HEK293 (cell line): ENCODE data around the gene CLCN1.

Experiments
- CTCF ChIA-PET: fragments of 350-600 bp; formaldehyde crosslinking; extraction: SDS; loops from one replicate; lab custom pipeline; 2021; ENCODE audit warnings: antibody characterized with exemption; lab: Yijun Ruan, JAX
- POLR2A ChIA-PET: fragments of 300-600 bp; formaldehyde crosslinking; extraction: SDS; loops from one replicate; lab custom pipeline; 2020; ENCODE audit warnings: antibody characterized with exemption, inconsistent platforms; lab: Yijun Ruan, JAX
- H3K27ac ChIP-seq: fragments of 200-500 bp; sonication (Bioruptor generic); 2 replicates; pipeline ENCODE4 v1.5.1; 2014; ENCODE audit warnings: low read depth, low read length, control low read depth, inconsistent platforms; ENCODE audit errors: extremely low read depth
- H3K36me3 ChIP-seq, 2 experiments: fragments of 200-500 bp in 1 of 2; sonication (Bioruptor generic) in 1 of 2; 1 replicate in 1 of 2; 2 replicates in 1 of 2; pipeline ENCODE4 v1.5.1; 2014 to 2017; ENCODE audit warnings: inconsistent platforms in 2 of 2, low read length in 2 of 2; ENCODE audit not compliant: control insufficient read depth in 2 of 2, insufficient read depth in 1 of 2
- H3K4me1 ChIP-seq: fragments of 200-500 bp; sonication (Bioruptor generic); 2 replicates; pipeline ENCODE4 v1.5.1; 2014; ENCODE audit warnings: mild to moderate bottlenecking, low read length, inconsistent platforms; ENCODE audit not compliant: control insufficient read depth, insufficient read depth
- H3K4me3 ChIP-seq: 2 replicates; pipeline ENCODE4 v1.5.1; 2011; ENCODE audit warnings: low read depth, mild to moderate bottlenecking, control low read depth, low read length, moderate library complexity
- H3K9me3 ChIP-seq: fragments of 200-500 bp; sonication (Bioruptor generic); 2 replicates; pipeline ENCODE4 v1.5.1; 2014; ENCODE audit warnings: low read depth, low read length, inconsistent platforms; ENCODE audit not compliant: control insufficient read depth, insufficient read depth
- BCL11B ChIP-seq: fragments of 450-650 bp; formaldehyde crosslinking; IDR thresholded peaks from 2 replicates; pipeline ENCODE4 v1.5.1; 2016; ENCODE audit warnings: low read depth, missing biosample characterization, missing genetic modification characterization
- KLF1 ChIP-seq: fragments of 450-650 bp; formaldehyde crosslinking; IDR thresholded peaks from 2 replicates; pipeline ENCODE4 v1.5.1; 2016; ENCODE audit warnings: missing biosample characterization, missing genetic modification characterization
- OSR2 ChIP-seq: fragments of 450-650 bp; formaldehyde crosslinking; IDR thresholded peaks from 2 replicates; pipeline ENCODE4 v1.5.1; 2016; ENCODE audit warnings: missing biosample characterization, missing genetic modification characterization
- REST ChIP-seq: fragments of 450-650 bp; formaldehyde crosslinking; IDR thresholded peaks from 2 replicates; pipeline ENCODE4 v1.5.1; 2016; ENCODE audit warnings: missing biosample characterization, missing genetic modification characterization
- TCF7L2 ChIP-seq: IDR thresholded peaks from 2 replicates; pipeline ENCODE4 v1.6.1; 2011; ENCODE audit warnings: low read depth, mild to moderate bottlenecking, inconsistent platforms, low read length, moderate library complexity, borderline replicate concordance
- ZBTB20 ChIP-seq: fragments of 450-650 bp; formaldehyde crosslinking; IDR thresholded peaks from 2 replicates; pipeline ENCODE4 v1.5.1; 2016; ENCODE audit warnings: missing biosample characterization, missing genetic modification characterization
- ZBTB48 ChIP-seq: fragments of 450-650 bp; formaldehyde crosslinking; IDR thresholded peaks from 2 replicates; pipeline ENCODE4 v1.5.1; 2016; ENCODE audit warnings: missing biosample characterization, missing genetic modification characterization
- ZBTB8A ChIP-seq: fragments of 450-650 bp; formaldehyde crosslinking; IDR thresholded peaks from 2 replicates; pipeline ENCODE4 v1.5.1; 2016; ENCODE audit warnings: missing biosample characterization, missing genetic modification characterization
- ZNF174 ChIP-seq: fragments of 450-650 bp; formaldehyde crosslinking; IDR thresholded peaks from 2 replicates; pipeline ENCODE4 v1.5.0; 2017; ENCODE audit warnings: missing biosample characterization, mild to moderate bottlenecking, missing genetic modification characterization
- ZNF341 ChIP-seq: fragments of 450-650 bp; formaldehyde crosslinking; IDR thresholded peaks from 2 replicates; pipeline ENCODE4; 2016; ENCODE audit warnings: low read depth, missing biosample characterization, missing genetic modification characterization
- ZNF37A ChIP-seq: fragments of 450-650 bp; IDR thresholded peaks from 2 replicates; pipeline ENCODE4 v1.5.1; 2018; ENCODE audit warnings: missing biosample characterization, missing genetic modification characterization
- ZNF571 ChIP-seq: fragments of 450-650 bp; formaldehyde crosslinking; IDR thresholded peaks from 2 replicates; pipeline ENCODE4 v1.5.0; 2017; ENCODE audit warnings: missing biosample characterization, missing genetic modification characterization
- ZNF707 ChIP-seq: fragments of 450-650 bp; formaldehyde crosslinking; IDR thresholded peaks from 2 replicates; pipeline ENCODE4 v1.5.1; 2016; ENCODE audit warnings: missing biosample characterization, missing genetic modification characterization
- ZNF785 ChIP-seq: fragments of 450-650 bp; formaldehyde crosslinking; IDR thresholded peaks from 2 replicates; pipeline ENCODE4 v1.5.1; 2016; ENCODE audit warnings: missing biosample characterization, missing genetic modification characterization
- ZXDB ChIP-seq: fragments of 450-650 bp; formaldehyde crosslinking; IDR thresholded peaks from 2 replicates; pipeline ENCODE4 v1.5.1; 2016; ENCODE audit warnings: missing biosample characterization, missing genetic modification characterization
- TF ChIP-seq, protein P1 (sequence below): fragments of 450-650 bp; formaldehyde crosslinking; IDR thresholded peaks from 2 replicates; pipeline ENCODE4 v1.5.1; 2016; ENCODE audit warnings: missing biosample characterization, missing genetic modification characterization, borderline replicate concordance
- TF ChIP-seq, protein P2 (sequence below): fragments of 450-650 bp; formaldehyde crosslinking; IDR thresholded peaks from 2 replicates; pipeline ENCODE4 v1.5.1; 2017; ENCODE audit warnings: missing biosample characterization, missing genetic modification characterization

CLCN1 gene

GRCh38 chr7:143283381-143283780, 32.5 kb upstream of the CLCN1 start (continued):
- TF ChIP-seq, protein P1, sequence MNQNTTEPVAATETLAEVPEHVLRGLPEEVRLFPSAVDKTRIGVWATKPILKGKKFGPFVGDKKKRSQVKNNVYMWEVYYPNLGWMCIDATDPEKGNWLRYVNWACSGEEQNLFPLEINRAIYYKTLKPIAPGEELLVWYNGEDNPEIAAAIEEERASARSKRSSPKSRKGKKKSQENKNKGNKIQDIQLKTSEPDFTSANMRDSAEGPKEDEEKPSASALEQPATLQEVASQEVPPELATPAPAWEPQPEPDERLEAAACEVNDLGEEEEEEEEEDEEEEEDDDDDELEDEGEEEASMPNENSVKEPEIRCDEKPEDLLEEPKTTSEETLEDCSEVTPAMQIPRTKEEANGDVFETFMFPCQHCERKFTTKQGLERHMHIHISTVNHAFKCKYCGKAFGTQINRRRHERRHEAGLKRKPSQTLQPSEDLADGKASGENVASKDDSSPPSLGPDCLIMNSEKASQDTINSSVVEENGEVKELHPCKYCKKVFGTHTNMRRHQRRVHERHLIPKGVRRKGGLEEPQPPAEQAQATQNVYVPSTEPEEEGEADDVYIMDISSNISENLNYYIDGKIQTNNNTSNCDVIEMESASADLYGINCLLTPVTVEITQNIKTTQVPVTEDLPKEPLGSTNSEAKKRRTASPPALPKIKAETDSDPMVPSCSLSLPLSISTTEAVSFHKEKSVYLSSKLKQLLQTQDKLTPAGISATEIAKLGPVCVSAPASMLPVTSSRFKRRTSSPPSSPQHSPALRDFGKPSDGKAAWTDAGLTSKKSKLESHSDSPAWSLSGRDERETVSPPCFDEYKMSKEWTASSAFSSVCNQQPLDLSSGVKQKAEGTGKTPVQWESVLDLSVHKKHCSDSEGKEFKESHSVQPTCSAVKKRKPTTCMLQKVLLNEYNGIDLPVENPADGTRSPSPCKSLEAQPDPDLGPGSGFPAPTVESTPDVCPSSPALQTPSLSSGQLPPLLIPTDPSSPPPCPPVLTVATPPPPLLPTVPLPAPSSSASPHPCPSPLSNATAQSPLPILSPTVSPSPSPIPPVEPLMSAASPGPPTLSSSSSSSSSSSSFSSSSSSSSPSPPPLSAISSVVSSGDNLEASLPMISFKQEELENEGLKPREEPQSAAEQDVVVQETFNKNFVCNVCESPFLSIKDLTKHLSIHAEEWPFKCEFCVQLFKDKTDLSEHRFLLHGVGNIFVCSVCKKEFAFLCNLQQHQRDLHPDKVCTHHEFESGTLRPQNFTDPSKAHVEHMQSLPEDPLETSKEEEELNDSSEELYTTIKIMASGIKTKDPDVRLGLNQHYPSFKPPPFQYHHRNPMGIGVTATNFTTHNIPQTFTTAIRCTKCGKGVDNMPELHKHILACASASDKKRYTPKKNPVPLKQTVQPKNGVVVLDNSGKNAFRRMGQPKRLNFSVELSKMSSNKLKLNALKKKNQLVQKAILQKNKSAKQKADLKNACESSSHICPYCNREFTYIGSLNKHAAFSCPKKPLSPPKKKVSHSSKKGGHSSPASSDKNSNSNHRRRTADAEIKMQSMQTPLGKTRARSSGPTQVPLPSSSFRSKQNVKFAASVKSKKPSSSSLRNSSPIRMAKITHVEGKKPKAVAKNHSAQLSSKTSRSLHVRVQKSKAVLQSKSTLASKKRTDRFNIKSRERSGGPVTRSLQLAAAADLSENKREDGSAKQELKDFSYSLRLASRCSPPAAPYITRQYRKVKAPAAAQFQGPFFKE (tag by site-specific recombination): no peak
- TF ChIP-seq ZBTB48 (tag by site-specific recombination) (no peak), ZNF174 (tag by site-specific recombination) (no peak), ZNF707 (tag by site-specific recombination) (no peak), ZBTB20 (tag by site-specific recombination) (no peak), TCF7L2 (no peak)

- H3K4me3 ChIP-seq: no peak within 1 kb of the TSS
- no peaks in the 10 kb centered on the region; a peak in 1 of 3 replicates for H3K36me3 ChIP-seq
- CTCF ChIA-PET: no interaction called here
- H3K27ac ChIP-seq: no peak within 1 kb of the TSS
- TF ChIP-seq ZXDB (no peak), ZNF341 (tag by site-specific recombination) (peak; percentile 66)
- TF ChIP-seq, all 188 proteins: peak for 1
- no peaks in the 10 kb centered on the region for H3K4me1 ChIP-seq
- H3K9me3 ChIP-seq: no peaks in the 10 kb centered on the region
- POLR2A ChIA-PET: no interaction called here
Observed at GRCh38 chr7:143284591-143285469, 31.1 kb upstream of the CLCN1 start, which contains the start of gene TMEM139. Gene TMEM139 (plus strand): TSS chr7:143284958. CDS start chr7:143285958, 1,000 bp downstream.

GRCh38 chr7:143285470-143285778, 30.5 kb upstream of the CLCN1 start:
- no peak overlapping the region for H3K27ac ChIP-seq
- TF ChIP-seq ZNF571 (no peak), ZNF37A (tag by site-specific recombination) (no peak), ZBTB8A (tag by site-specific recombination) (no peak), ZNF785 (tag by site-specific recombination) (no peak), OSR2 (tag by site-specific recombination) (no peak), REST (tag by site-specific recombination) (no peak), BCL11B (tag by site-specific recombination) (no peak), KLF1 (tag by site-specific recombination) (no peak)
- TF ChIP-seq, protein P2, sequence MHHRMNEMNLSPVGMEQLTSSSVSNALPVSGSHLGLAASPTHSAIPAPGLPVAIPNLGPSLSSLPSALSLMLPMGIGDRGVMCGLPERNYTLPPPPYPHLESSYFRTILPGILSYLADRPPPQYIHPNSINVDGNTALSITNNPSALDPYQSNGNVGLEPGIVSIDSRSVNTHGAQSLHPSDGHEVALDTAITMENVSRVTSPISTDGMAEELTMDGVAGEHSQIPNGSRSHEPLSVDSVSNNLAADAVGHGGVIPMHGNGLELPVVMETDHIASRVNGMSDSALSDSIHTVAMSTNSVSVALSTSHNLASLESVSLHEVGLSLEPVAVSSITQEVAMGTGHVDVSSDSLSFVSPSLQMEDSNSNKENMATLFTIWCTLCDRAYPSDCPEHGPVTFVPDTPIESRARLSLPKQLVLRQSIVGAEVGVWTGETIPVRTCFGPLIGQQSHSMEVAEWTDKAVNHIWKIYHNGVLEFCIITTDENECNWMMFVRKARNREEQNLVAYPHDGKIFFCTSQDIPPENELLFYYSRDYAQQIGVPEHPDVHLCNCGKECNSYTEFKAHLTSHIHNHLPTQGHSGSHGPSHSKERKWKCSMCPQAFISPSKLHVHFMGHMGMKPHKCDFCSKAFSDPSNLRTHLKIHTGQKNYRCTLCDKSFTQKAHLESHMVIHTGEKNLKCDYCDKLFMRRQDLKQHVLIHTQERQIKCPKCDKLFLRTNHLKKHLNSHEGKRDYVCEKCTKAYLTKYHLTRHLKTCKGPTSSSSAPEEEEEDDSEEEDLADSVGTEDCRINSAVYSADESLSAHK: no peak
- POLR2A ChIA-PET: no interaction called here
- peaks cover 0 to 5% of the 10 kb centered on the region in 2 experiments; a peak in 2 of 3 replicates for H3K36me3 ChIP-seq
- no peaks in the 10 kb centered on the region for H3K4me1 ChIP-seq
- H3K9me3 ChIP-seq: no peaks in the 10 kb centered on the region
- CTCF ChIA-PET: interaction anchor here (1.6 kb wide), 1 partner anchor 70 kb away, joined by 4 read pairs; no protein-coding TSS in a partner anchor
- no peak overlapping the region for H3K4me3 ChIP-seq
